ENCODE data around the gene MAVS.

DNA sequence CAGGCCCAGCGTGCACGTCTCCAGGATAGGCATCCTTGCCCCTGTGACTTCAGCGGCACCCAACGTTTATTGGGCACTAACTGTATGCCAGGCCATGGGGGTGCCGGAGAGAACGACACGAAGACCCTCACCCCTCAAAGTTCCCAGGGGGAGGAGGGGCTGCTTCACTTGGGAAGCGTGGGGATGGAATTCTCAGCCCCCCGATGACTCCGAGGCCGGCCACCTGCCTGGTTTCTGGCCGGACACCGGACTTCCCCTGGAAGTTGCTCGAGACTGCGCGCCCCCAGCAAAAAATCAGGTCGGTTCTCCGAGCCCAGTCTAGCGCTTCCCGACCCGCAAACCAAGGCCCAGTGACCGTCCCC lies 275 bp upstream of the MAVS start:
- TF ChIP-seq, protein P1, sequence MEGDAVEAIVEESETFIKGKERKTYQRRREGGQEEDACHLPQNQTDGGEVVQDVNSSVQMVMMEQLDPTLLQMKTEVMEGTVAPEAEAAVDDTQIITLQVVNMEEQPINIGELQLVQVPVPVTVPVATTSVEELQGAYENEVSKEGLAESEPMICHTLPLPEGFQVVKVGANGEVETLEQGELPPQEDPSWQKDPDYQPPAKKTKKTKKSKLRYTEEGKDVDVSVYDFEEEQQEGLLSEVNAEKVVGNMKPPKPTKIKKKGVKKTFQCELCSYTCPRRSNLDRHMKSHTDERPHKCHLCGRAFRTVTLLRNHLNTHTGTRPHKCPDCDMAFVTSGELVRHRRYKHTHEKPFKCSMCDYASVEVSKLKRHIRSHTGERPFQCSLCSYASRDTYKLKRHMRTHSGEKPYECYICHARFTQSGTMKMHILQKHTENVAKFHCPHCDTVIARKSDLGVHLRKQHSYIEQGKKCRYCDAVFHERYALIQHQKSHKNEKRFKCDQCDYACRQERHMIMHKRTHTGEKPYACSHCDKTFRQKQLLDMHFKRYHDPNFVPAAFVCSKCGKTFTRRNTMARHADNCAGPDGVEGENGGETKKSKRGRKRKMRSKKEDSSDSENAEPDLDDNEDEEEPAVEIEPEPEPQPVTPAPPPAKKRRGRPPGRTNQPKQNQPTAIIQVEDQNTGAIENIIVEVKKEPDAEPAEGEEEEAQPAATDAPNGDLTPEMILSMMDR (IDR thresholded peaks at IDR 0.05), result no peak
- TF ChIP-seq POLR2A (IDR thresholded peaks at IDR 0.05), result no peak
